Activated CD8-positive, alpha-beta memory T cell treated with anti-CD3 and anti-CD28 coated beads for 36 hours (primary cell): ENCODE data around the gene FAM156B. TPM values are rescaled to one million over a fixed set of nuclear protein-coding genes. Genes with fewer than 3 reads are reported as not detected.
"Not testable (repeated sequence)": the region's sequence is repeated elsewhere in the genome, so short reads cannot be mapped to it uniquely, and the experiment has no call there.

Experiments used
- CTCF ChIA-PET: fragments of 350-600 bp; sonication (Branson Sonifier 250); formaldehyde crosslinking; loops from one replicate; lab custom pipeline; 2021; ENCODE audit warnings: antibody characterized with exemption; lab: Charles Lee
- POLR2A ChIA-PET: fragments of 350-600 bp; sonication (Branson Sonifier 250); formaldehyde crosslinking; loops from one replicate; lab custom pipeline; 2021; ENCODE audit warnings: antibody characterized with exemption; lab: Charles Lee
- total RNA-seq, 2 experiments: library from RNA; stranded (reverse); gene quantifications; one replicate each; pipeline ENCODE4 v1.2.3, GENCODE V29; 2021

FAM156B gene
- 10 to 100 TPM; 12.6 to 14.1 TPM for total RNA-seq

- POLR2A ChIA-PET, CTCF ChIA-PET: not testable (repeated sequence)
Observed at GRCh38 chrX:52896855-52897709, at the start of gene FAM156B. Gene FAM156B, plus strand, starts transcription at chrX:52897330. Its CDS starts 9,896 bp downstream, at chrX:52907226.

- ChIA-PET CTCF (no interaction called here), POLR2A (no interaction called here)
Observed at GRCh38 chrX:52852110-52852860, 44.8 kb upstream of the FAM156B start.

GRCh38 chrX:52856991-52857525 lies 40.1 kb upstream of the FAM156B start:
- POLR2A ChIA-PET, CTCF ChIA-PET: not testable (repeated sequence)

GRCh38 chrX:52865343-52865998 lies 31.7 kb upstream of the FAM156B start:
- ChIA-PET CTCF (no interaction called here), POLR2A (no interaction called here)

- CTCF ChIA-PET: no interaction called here
- POLR2A ChIA-PET: no interaction called here
Observed at GRCh38 chrX:52867610-52868348, 29.4 kb upstream of the FAM156B start, which contains the start of gene XAGE3. Gene XAGE3, minus strand, starts transcription at chrX:52868083. Its CDS starts 950 bp downstream, at chrX:52867133.

GRCh38 chrX:52870046-52870445 lies 27.1 kb upstream of the FAM156B start:
- POLR2A ChIA-PET: no interaction called here
- CTCF ChIA-PET: no interaction called here

GRCh38 chrX:52873825-52874224 lies 23.3 kb upstream of the FAM156B start:
- POLR2A ChIA-PET, CTCF ChIA-PET: not testable (repeated sequence)

- ChIA-PET POLR2A (no interaction called here), CTCF (no interaction called here)
Observed at GRCh38 chrX:52874661-52875060, 22.5 kb upstream of the FAM156B start.

GRCh38 chrX:52875436-52875835 lies 21.7 kb upstream of the FAM156B start:
- POLR2A ChIA-PET, CTCF ChIA-PET: not testable (repeated sequence)

- CTCF ChIA-PET, POLR2A ChIA-PET: not testable (repeated sequence)
Observed at GRCh38 chrX:52876386-52876785, 20.7 kb upstream of the FAM156B start.

- POLR2A ChIA-PET, CTCF ChIA-PET: not testable (repeated sequence)
Observed at GRCh38 chrX:52887459-52887858, 9.7 kb upstream of the FAM156B start.

GRCh38 chrX:52888090-52888489 lies 9.0 kb upstream of the FAM156B start:
- CTCF ChIA-PET, POLR2A ChIA-PET: not testable (repeated sequence)

GRCh38 chrX:52896438-52896837 lies 692 bp upstream of the FAM156B start:
- CTCF ChIA-PET, POLR2A ChIA-PET: not testable (repeated sequence)

GRCh38 chrX:52905531-52905930 lies 8.4 kb downstream of the FAM156B start:
- POLR2A ChIA-PET, CTCF ChIA-PET: not testable (repeated sequence)

- POLR2A ChIA-PET, CTCF ChIA-PET: not testable (repeated sequence)
Observed at GRCh38 chrX:52906072-52906471, 8.9 kb downstream of the FAM156B start.

- CTCF ChIA-PET, POLR2A ChIA-PET: not testable (repeated sequence)
Observed at GRCh38 chrX:52907137-52907536, 10.0 kb downstream of the FAM156B start.

GRCh38 chrX:52907900-52908299 lies 10.8 kb downstream of the FAM156B start:
- POLR2A ChIA-PET, CTCF ChIA-PET: not testable (repeated sequence)

GRCh38 chrX:52909313-52909969 lies 12.3 kb downstream of the FAM156B start:
- POLR2A ChIA-PET, CTCF ChIA-PET: not testable (repeated sequence)

GRCh38 chrX:52913681-52914080 lies 16.6 kb downstream of the FAM156B start:
- CTCF ChIA-PET, POLR2A ChIA-PET: not testable (repeated sequence)
